Stimulated activated CD8-positive, alpha-beta memory T cell treated with anti-CD3 and anti-CD28 coated beads, Interleukin-4, amount 100 ng/mL, for 4 hours (primary cell): ENCODE measurements around the gene TMEM190.

ENCODE experiments used
- DNase-seq, 2 donors: peaks; one replicate each; pipeline ENCODE4 v3.0.0-alpha.2; 2020; ENCODE audit warnings: low read depth in 2 of 2, low spot score in 1 of 2

The TMEM190 gene

GRCh38 chr19:55350620-55351315 lies 25.9 kb upstream of the TMEM190 start:
- DNase-seq: no peak

- no peak for DNase-seq
These were observed 24.6 kb upstream of the TMEM190 start for GRCh38 chr19:55352040-55352439.

- DNase-seq: no peak
These were observed 24.0 kb upstream of the TMEM190 start for GRCh38 chr19:55352549-55353145.

DNA sequence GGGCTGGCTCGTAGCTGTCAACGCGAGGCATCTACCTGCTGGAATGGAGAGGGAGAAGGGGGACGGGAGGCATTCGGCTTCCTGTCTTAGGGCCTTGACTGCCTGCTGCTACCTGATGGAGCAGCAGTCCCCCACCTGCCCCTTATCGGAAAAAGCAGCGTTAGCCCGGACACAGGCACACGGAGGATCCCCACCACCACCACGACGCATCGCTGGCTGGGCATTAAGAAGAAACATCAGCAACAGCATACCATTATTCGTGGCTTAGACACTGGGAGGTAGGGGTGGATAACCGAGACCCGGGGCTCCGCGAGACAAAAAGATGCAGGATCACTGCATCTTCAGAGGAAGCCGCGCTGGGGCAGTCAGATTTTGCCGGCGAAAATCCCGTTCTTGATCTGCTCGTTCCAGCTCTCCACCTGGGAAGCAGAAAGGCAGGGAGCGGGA lies 23.2 kb upstream of the TMEM190 start:
- DNase-seq: no peak

DNA sequence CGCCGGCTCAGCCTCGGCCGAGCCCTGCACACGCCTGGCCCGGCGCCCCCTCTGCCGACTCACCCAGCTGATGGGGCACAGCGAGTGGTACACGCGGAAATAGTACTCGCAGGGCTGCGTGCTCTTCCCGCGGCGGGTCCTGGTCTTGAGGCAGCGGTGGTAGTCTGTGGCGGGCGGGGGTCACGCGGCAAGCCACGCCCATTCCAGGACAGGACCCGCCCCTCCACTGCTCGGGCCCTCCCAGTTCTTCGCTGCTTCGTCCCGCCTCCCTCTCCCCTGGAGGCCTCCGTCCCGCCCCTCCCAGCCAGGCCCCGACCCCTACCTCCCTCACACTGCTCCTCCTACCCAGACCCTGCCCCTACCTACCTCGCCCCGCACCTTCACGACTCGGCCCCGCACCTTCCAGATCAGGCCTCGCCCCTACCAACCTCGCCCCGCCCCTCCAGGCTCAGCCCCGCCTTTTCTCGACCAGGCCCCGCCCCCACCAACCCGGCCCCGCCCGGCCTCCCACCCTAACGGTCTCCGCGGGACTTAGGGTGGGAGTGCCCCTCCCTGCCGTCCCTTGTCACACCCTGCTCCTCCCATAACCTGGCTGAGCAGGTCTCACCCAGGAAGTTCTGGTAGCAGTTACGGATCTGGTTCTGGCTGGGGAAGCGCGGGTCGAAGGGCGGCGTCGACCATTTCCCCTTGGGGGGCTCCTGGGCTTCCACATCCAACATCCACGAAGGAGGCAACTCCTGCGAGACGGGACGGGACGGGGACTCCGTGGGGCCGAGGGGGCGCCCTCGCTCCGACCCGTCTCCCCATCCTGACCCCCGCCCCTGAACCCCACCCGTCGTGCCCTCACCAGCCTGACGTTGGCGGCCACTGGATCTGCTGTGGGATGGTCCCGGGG lies 22.6 kb upstream of the TMEM190 start:
- no peak for DNase-seq

DNA sequence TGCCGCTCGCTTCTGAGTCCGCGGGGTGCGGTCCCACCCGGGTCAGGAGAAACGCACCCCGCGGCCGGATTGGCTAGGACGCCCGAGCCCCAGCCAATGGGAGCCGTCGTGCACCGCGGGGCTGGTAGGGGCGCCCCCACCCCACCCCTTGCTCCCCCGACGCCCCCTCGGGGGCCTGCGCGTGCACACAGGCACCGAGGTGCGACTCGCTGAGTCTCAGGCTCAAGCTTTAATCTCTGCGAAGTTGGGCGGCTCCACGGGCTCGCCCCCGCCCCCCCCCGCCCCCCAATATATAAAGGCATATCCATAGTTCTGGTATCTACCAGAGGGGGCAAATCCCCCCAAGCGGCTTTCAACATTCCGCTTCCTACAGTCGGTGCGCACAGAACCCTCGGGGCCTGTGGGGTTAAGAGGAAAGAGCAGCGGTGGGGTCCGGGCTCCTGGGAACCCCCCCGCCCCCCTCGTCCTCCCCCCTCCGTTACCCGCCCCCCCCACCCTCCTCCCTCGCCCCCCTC lies 21.9 kb upstream of the TMEM190 start, which contains the start of gene COX6B2:
TSS of gene COX6B2 (minus strand) at position 22 of the 515 bp plus-strand sequence. CDS start 198 bp downstream, outside the sequence.
- DNase-seq: no peak

GRCh38 chr19:55355213-55355821 lies 21.3 kb upstream of the TMEM190 start:
- DNase-seq: no peak

DNA sequence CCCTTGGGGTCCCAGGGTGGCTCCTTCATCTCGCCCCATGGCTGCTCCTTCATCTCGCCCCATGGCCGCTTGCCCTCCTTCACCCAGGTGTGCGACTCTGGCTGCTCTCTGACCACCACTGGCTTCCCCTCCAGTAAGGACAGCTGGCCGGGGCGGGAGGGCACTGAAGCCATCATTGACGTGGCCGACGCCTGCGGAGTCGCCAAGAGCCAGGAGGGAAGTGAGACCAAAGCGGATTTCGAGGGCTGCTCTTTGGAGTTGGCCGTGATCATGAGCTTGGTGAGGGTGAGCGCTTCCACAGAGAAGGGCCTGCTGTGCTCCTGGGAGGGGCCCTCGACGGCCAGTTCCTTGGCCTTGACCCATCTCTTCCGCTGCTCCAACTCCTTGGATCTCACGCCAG lies 18.1 kb upstream of the TMEM190 start:
- DNase-seq: no peak

DNA sequence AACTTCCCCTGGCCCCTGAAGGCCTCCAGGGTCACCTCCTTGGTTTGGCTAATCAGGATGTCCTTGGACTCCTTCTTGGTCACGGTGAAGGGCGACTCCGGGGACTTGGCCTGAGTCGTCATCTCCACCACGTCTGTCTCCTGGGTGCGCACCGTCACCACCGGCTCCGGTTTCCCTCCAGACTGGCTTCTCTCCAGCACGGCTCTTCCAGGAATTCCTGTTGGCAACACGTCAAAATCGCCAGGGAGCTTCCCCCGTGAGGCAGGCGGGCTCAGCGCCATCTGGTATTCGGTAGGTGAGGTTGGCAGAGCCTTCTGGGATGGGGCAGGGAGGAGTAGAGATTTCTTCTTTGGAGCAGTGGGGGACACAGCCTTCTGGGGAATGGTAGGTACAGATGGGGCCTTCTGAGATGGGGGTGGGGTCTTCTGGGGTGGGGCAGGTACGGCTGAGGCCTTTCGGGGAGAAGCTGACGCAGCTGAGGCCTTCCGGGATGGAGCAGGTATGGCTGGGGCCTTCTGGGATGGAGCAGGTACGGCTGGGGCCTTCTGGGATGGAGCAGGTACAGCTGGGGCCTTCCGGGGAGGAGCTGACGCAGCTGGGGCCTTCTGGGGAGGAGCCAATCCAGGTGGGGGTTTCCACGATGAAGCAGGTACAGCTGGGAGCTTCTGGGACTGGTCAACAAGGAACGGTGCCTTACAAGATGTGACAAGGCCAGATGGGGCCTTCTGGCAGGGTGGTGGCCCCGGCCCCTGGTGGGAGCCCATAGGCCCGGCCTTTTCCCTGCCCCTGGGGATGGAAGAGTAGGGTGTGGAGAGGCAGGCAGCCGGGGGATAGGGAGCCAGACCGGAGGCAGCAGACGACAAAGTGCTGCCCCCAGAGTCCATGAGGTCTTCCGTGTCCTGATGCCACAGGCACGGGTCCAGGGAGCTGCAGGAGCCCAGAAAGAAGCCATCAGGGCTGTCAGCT lies 17.4 kb upstream of the TMEM190 start:
- no peak for DNase-seq

DNA sequence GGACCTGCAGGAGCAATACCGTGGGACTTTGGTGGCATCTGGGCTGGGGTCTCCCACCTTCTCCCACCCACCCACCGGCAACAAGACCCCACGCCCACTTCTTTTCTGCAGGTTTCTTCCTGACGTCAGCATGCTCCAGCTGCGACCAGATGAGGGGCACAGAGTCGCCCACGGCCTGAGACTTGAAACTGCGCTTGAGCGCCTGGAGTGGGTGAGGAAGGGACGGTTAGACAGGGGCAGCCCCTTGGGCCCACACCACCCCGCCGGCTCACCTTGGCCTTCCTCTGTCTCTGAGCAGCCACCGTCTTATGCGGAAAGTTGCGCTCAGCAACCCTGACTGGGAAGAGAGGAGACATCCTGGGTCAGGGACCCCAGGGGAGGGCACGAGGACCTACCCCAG lies 15.7 kb upstream of the TMEM190 start:
- DNase-seq: no peak

- DNase-seq: no peak
These were observed 14.2 kb upstream of the TMEM190 start for GRCh38 chr19:55362174-55362989.

- no peak for DNase-seq
These were observed 13.5 kb upstream of the TMEM190 start, which contains the start of gene GARIN5B for GRCh38 chr19:55362990-55363716. Gene GARIN5B, minus strand, starts transcription at chr19:55363260. Its CDS starts 194 bp downstream, at chr19:55363066.

- DNase-seq: no peak
These were observed 11.4 kb upstream of the TMEM190 start for GRCh38 chr19:55365245-55365644.

DNA sequence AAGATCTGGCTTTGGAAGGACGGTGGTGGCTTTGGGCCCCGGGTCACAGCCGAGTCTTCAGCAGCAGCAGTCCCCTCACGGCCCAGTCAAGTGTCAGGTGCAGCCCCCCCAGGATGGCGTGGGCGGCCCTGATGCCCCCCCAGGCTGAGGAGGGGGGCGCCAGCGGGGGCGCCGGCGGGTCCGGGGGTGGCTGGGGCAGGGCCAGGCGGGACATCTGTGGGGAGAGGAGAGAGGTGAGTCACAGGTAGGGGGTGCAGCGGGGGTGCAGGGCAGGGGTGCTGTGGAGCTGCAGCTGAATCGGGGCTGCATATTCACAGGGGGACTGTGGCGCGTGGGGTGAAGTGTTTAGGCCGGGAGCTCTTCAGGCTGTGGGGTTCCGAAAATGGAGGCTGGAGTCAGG lies 10.7 kb upstream of the TMEM190 start:
- no peak for DNase-seq

GRCh38 chr19:55366790-55367189 lies 9.8 kb upstream of the TMEM190 start:
- no peak for DNase-seq

DNA sequence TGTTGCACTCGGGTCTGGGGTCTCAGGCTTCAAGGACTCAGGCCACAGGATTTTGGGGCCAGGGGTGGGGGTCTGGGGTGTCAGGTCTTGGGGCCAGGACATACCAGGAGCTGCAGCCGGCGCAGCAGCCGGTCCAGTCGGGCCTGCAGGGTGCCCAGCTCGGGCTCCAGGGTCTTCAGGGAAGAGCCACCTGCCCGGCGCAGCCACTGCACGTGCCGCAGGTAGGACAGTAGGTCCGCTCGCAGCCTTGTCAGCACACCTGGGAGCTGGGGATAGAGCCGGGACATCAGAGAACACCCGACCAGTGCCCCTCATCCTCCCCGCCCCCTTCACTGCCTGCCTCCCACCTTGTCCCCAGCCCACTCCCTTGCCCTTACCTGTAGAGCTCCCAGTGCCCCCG lies 8.5 kb upstream of the TMEM190 start:
- DNase-seq: no peak

GRCh38 chr19:55368701-55369563 lies 7.7 kb upstream of the TMEM190 start:
- no peak for DNase-seq
